Stimulated activated CD4-positive, alpha-beta T cell treated with anti-CD3 and anti-CD28 coated beads, Interleukin-12 subunit alpha, Interleukin-12 subunit beta, amount 100 ng/mL, for 4 hours (primary cell): ENCODE data around the gene MAP3K3.
A peak's percentile ranks its signal among the peaks of the same experiment; 100 is the strongest.

Experiments used
- DNase-seq: peaks from one replicate; pipeline ENCODE4 v3.0.0-alpha.2; 2020

Gene MAP3K3

DNA sequence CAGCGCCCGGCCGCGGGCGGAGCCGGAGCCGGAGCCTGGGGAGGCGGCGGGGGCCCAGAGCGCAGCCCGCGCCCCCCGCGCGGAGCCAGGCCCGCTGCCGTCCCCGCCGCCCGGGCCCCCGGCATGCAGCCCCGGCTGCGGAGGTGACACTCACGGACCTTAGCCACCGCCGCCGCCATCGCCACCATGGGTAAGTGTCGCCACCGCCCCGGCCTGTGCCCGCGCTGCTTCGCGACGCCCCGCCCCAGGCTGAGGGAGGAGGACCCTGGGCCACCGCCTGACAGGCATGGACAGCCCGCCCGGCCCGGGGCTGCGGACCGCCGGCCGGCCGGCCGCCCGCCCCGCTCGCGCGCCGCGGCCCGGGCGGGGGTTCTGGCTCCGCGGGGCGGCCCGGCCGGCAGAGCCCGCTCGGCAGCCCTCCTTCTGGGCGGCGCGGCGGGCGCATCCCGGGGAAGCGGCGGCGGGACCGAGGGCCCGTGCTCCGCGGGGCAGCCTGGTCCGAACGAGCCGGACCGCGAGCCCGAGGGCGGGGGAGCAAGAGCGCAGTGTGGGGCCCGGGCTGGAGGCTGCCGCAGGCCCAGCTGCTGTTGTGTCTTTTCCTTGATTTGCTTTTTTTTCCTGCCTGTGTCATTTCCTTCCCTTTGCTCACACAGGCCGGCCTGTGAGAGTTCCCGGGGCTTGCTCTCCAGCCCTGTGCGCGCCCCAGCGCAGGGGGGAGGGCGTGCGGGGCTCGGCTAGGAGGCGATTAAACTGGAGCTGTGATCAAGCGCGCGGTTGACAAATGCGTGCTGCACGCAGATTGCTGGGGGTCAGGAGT lies 565 bp downstream of the MAP3K3 start:
- peak; percentile 54 for DNase-seq

DNA sequence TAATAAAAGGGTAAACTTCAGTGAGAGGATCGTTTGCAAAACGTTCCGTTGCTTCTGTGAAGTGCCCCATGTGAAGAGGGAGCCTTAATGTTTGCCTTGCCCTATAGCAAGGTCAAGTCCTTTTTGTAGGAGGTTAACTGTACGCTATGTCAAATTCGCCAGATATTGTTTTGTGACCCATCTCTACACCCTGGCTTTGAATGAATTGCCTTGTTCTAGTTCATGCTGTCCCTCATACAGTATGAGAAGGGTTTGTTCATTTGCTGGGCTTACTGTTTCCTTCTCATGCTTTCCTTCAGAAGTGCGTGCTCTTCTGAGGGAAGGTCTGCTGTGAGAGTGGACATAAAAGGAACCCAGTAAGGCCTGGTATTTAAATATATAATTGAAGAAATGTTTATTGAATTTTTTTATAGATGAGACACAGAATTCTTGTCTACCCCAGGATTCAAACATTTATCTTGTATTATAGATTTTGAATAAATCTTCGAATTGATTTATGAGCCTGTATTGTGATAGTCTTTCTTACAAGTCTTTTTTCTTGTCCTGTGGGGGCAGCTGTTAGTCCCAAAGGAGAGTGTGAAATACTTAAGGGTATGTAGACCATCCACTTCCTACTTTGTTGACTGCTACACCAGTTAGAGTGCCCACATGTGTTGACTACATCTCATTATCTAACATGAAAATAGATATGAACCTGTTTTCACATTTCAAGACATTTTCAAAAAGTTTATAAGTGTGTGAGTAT lies 1.7 kb downstream of the MAP3K3 start:
- no peak for DNase-seq

DNA sequence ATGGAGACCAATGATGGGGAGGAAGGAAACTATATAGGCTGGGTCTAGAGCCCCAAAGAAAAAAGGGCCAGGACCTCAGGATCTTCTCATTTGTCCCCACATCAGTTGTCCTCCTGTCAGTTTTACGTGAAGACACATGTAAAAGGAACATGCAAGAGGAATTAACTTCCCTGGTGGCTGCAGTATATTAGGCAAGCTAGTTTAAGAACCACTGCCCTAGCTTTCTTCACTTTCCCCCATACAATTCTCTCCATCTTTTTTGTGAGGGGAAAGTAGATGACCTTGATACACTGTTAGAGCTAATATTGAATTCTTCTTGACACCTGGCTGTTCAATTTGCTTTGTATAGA lies 2.3 kb downstream of the MAP3K3 start:
- DNase-seq: no peak

DNA sequence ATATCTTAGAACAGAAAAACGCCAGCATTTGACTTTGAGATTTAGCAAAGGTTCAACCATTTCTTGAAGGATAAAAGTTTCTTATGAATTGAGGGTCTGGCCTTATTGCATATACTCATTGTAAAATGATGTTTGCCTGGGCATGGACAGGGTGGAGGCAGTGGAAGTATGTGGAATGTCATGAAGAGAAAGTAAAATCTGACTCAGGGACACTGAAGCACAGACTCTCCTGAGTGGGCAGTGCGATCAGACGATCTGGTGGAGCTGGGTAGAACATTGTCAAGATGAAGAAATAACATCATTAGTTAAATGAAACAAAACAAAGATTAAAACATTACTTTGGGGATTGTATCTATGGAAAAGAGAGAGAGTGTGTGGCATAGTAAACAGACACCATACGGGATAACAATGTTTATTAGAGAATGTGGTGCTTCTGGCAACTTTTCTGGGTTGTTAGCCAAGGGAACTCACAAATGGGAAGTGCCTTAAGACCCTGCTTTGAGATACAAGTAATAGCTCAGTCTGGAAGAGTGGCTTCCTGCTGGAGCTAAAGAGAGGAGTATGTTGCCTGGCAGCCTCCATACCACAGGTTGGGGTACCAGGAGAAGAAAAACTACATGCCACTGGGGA lies 4.4 kb downstream of the MAP3K3 start:
- DNase-seq: no peak

DNA sequence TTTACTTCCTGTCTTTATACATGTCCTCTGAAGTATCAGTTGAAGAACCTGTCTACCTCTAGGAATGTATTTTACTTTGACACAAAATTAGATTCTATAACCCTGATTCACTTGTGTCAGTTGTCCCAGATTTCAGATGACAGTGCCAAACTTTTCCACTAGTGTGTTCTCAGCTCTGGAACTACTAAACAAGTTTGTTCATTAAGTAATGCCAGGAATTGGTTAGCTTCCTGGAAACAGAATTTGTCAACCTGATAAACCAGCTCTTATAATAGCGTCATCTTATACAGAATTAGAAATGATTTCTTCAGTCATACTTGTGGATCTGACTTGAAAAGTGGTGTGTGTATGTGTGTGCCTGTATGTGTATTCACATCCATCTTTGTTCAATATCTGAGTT lies 7.4 kb downstream of the MAP3K3 start:
- no peak for DNase-seq

DNA sequence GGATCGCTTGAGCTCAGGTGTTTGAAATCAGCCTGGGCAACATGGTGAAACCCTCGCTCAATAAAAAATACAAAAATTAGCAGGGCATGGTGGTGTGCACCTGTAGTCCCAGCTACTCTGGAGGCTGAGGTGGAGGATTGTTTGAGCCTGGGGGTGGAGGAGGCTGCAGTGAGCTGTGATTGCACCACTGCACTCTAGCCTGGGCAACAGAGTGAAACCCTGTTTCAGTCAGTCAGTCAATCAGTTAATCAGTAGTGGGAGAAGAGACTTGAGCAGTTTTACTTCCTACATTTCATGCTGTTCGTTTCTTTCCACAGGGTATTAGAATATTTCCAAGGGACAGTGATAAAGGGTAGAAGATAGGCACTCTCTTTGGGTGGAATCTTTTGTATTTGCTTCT lies 8.8 kb downstream of the MAP3K3 start:
- no peak for DNase-seq

DNA sequence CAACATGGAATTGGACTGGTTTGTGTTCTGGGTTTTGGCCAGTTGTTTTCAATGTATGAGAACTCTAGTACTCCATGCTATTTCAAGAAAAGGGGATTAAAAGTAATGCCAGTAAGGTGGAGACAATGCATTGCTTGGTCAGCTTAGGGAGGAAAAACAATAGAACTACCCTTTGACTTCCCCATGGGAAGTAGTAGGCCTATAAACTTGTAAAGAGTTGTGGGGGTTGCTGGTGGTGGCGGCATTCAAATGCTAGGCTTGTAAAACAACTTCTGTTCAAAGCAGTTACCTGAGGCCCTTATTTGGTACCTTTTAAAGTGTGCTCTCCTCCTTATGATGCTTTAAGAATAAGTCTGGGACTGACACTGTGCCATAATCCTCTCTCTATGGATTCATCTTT lies 9.4 kb downstream of the MAP3K3 start:
- DNase-seq: no peak

DNA sequence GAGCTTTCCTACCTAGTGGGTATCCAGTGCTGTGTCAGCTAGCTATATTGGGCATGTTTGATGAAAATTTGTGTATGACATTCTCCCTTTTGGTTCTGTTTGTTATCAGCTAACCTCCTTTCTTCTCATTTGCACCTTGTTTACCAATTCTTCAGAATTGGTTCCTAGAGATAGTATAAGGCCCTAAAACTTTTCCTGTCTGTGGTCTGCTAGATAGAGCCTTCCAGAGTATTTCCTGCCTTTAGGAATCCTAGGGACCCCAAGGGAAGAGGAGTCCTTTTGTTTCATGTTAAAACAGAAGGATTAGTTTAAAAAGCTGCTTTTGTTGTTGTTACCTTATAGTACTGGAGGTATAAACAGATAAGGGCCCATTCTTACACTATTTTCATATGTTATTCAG lies 11.5 kb downstream of the MAP3K3 start:
- no peak for DNase-seq

DNA sequence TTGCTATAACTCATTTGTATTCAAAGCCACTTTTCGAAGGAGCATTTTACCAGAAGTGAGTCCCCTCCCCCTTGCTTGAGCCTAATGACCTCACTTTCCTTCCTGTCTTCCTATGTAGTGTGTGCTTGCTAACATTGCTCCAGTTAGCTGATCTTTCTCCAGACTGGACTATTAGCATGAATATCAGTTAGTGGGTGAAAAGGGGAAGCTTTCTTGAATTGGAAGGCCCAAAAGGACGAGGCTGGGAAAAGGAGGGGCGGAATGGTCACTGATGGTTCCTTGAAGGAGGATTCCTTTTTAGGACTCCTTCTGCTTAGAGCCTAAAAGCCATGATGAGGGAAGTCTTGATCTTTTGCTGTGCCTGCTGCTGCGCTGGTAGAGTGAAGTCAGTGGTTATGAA lies 11.9 kb downstream of the MAP3K3 start:
- no peak for DNase-seq

DNA sequence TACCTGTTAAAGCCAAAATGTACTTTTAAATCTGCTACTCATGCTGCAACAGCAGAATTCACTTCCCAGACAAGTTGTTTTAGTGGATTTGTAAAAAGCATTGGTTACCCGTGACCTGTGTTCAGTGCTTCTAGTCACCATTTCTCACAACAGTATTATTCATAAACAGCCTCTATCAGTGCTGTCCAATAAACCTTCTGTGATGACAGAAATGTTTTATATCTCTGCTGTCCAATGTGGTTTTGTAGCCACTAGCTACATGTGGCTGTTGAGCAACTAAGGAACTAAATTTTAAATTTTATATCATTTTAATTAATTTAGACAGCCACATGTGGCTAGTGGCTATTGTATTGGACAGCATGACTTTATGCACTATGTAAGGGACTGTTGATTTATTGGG lies 12.6 kb downstream of the MAP3K3 start:
- no peak for DNase-seq

DNA sequence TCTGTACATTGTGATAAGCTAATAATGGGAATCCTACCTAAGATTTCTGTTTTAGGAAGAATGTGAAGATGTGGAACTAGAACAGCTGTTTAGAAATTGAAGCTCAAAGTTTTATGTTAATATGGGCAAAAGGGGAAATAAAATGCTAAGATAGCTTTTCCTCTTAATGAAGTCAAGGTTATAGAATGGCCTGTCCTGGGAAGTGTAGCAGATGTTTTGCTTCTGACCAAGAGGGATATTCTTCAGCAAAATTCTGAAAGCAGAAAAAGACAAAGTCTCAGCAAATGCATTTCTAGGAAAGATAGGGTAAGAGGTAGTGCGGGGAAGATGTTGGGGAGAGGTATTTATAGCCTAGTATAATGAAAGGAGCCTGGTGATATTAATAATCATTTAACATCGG lies 13.1 kb downstream of the MAP3K3 start:
- DNase-seq: no peak

DNA sequence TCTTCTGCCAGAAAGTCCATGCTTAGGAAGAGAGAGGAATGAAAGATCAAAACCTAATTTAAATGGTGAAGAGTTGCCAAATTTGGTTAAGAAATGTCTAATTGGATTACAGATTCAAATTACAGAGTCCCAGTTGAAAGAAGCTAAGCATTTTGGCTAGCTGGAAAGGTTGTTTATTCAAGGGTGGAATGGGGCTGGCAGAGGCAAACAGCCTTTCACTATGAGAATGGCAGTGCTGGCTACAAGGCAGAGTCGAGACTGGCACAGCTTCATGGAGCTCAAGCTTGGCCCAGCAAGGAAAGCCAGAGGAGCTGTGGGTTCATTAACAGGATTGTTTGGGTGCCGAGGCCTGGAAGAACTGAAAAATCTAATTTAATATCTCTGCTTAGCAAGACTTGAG lies 13.6 kb downstream of the MAP3K3 start:
- no peak for DNase-seq

DNA sequence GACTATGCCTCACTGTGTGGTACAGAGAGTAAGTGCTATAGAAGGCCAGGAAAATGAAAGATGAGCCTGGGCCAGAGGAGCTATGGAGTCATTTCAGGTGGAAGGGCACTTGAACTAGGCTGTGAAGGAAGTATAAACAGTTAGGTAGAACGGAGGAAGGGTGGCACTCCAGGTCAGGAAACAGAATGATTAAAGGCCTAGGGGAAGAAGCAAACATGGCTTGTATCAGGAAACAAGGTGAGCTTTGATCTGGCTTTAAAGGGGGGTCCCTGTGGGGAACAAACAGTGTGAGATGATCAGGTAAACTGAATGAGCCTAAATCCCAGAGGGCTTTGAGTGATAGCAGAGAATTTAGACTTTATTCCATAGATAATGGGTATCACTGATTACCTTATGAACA lies 16.9 kb downstream of the MAP3K3 start:
- no peak for DNase-seq

DNA sequence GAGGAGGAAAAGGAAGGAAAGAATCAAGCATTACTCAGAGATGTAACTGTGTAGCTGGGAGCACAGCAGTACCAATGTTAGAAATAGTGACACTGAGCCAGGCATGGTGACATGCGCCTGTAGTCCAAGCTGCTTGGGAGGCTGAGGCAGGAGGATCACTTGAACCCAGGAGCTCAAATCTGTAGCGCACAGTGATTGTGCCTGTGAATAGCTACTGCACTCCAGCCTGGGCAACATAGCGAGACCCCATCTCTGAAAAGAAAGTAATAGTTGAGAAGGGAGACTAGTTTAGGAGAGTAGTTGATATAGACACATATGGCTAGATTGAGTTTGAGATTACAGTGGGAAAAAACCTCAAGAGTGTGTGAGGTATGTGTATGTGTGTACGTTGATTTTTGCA lies 17.8 kb downstream of the MAP3K3 start:
- no peak for DNase-seq

DNA sequence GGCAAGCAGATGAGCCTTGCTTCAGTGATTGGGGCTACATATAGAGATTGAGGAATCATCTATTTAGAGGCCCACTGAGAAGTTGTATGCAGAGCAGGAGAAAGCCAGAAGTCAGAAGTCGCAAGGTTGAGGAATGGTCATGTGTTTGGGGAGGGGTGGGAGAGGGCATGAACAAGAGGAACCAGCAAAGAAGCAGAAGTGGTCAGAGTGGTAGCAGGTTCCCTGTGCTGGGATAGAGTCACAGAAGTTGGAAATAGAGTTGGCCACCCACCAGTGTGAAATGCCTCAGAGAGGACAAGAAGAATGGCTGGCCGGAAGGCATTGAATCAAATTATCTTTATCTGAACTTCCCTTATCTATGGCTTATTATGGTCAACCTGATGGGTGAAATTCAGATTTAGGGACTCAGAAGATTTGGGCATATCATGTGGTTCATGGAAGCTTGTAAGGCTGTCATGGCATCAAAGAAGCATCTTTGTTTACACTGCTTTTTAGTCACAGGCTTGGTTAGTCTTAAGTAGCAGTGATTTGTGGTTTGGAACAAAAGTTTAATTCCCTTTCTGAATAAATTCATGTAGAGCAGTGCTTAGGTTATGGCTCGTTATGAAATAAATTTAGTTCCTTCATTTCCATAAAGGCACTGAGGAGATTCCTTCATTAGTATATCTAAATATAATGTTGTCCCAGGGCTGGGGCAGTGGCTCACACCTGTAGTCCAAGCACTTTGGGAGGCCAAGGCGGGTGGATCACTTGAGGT lies 19.7 kb downstream of the MAP3K3 start:
- no peak for DNase-seq

DNA sequence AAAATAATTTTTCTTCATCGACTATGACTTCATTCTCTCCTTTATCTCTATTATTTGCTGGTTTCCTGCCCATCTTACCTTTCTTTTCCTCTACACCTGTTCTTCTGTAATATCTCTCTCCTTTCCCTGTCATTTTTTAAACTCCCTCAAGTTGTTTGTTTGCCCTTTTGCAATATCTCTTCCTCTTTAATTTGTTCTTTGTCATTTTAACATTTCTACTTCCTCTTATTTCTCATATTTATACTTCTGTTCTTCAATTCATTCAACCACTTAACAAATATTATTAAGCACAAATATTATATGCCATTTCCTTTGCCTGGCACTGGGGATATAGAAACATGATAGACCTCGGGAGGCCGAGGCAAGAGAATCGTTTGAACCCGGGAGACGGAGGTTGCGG lies 22.6 kb downstream of the MAP3K3 start:
- DNase-seq: no peak

DNA sequence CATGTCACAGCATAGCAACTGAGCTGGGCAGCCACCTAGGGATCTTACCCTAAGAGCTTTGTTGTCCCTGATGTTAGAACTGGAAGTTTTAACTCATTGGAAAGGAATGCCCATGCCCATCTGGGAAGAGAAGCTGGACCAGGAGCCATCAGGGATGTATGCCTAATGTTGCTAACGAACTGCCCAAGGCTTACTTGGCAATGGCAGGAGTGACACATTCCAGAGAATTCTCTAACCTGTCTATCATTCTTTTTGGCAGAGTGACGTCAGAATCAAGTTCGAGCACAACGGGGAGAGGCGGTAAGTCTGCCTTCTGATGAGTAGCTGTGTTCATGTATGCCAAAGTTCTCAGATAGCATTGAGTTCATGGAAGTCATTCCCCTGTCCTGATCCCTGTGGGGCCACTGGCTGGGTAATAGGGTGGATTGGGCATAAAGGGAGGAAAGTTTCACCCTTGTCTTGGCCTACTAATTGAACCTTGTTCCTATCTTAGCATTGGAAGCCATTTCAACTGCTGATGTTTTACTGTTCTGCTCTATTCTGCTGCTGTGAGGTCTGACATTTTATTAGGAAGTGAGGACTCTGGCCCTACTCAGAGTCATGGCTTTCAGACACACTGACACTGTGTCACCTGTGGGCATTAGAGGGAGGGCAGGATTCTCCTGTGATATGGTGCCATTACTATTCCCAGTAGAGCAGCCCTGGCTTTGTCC lies 23.7 kb downstream of the MAP3K3 start:
- no peak for DNase-seq

DNA sequence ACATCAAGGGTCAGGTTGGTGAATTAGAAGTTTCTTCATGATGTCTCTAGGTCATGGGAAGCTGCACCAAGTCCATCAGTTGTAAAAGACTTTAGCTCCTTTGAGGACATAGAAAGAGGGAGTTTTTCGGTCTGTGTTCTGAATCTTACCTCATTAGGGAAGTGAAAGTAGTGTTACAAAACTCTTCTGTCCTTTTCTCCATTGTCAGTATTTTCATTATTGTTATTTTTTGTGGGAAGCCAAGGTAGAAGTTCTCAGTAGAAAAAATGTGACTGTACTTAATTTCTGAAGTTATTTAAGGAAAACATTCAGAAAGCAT lies 24.2 kb downstream of the MAP3K3 start:
- DNase-seq: no peak

DNA sequence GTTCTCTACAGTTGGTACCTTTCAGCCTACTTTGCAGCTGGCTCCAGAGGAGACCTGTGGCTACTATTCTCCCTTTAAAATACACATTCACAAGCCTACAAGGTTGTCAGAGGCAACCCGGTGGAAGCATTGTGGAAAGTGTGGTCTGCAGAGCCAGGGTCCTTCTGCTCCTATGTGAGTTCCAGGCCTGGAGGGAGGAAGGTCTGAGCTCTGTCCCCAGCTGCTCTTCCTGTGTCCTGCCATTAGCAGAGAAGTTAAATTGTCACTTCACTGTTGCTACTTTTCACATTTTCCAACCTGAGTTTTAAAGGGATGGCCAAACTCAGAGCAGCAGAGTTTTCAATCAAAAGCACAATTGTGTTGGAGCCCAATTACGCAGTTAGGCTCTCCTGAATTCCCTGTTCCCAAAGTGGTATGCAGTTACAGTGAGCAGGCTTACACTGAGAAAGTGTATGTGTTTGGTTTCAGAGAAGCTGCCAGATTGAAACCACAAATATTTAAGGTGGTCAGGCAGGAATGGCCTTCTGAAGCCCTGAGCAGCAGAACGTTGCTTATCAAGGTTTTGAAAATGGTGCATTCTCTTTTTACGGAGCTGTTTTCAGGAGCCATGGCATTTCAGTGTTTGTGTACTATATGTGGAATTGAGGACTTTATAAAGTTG lies 25.0 kb downstream of the MAP3K3 start:
- DNase-seq: no peak

DNA sequence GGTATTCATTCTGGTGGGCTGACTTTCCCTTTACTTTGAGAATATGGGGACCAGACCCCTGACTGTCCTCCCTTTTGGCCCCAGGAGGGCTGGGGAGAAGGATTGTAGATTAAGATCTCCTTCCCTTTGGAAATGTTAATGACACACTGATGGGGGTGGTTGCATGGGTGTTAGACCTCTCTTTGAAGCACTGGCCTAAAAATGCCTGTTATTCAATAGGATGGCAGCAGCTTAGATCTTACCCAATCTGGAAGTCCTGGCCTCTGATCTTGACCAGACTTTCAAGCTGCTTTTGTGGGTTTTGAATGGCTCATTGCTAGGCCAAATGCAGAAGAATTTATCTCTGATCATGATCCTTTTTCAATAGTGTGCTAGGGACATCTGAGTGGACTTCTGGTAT lies 25.7 kb downstream of the MAP3K3 start:
- no peak for DNase-seq

DNA sequence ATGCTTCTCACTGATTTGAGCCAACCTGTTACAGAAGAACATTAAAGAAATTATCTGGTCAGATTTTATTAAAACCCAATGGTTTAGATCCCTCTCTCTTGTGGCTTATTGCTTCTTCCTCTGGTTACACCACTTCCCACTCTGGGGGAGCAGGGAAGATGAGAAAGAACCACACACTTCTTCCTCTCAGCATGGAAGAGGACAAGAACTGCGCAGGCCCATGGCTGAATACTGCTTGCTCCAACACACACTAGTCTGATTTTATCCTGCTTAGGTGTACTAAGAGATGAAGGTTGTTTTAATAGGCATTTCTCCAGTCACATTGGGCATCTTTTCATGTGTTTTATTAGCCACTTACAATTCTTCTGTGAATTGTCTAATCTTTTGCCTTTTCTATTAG lies 27.6 kb downstream of the MAP3K3 start:
- DNase-seq: no peak

DNA sequence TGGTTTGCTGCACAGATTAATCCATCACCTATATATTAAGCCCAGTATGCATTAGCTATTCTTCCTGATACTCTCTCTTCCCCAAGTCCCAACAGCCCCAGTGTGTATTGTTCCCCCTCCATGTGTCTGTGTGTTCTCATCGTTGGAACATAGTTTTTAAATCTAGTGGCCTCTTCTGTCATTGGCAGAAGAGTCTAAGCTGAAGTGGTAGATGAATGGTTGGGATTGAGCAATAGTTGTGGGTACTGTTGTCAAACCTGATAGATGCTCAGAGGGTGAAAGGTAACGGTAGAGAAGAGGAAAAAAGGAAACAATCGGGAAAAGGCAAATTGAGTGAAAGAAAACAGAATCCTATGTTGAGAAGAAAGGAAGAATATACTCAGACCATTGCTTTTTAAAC lies 29.9 kb downstream of the MAP3K3 start:
- no peak for DNase-seq

DNA sequence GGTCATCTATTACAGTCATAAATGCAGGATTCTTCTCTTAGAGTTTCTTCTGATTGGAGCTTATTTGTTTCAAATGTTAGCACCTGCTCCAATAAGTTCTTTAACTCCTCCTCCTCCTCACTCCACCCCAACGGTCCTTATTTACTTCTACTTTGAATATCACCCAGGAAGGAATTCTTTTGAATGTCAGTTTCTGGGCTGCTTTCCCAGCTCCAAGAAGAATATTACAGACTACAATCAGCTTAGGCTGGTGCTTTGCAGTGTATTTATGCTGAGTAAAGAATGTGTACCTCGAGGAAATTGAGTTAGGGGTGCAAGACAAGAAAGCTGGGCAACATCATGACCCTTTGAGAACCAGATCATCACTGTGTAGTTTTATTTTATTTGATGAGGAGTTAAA lies 30.8 kb downstream of the MAP3K3 start:
- DNase-seq: no peak
